HG02884 (cell line): ENCODE data around the gene SLC17A9.

Experiments
- ATAC-seq: cut with Tn5 transposase; IDR thresholded peaks from one replicate; pipeline ENCODE4 v1.9.1; 2021; ENCODE audit warnings: mild to moderate bottlenecking, moderate library complexity; ENCODE audit not compliant: unreplicated experiment

The SLC17A9 gene

DNA sequence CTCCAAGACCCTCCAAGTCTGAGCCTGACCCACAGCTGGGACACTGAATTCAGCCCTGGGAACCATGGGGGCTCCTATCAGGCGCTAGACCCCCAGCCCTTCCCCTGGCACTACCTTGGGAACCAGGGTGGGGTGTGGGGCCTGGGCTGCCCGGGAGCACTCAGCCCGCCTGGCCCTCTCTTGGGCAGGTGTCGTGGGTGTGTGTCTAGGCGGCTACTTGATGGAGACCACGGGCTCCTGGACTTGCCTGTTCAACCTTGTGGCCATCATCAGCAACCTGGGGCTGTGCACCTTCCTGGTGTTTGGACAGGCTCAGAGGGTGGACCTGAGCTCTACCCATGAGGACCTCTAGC is 14.6 kb downstream of the SLC17A9 start:
- ATAC-seq, result no peak

DNA sequence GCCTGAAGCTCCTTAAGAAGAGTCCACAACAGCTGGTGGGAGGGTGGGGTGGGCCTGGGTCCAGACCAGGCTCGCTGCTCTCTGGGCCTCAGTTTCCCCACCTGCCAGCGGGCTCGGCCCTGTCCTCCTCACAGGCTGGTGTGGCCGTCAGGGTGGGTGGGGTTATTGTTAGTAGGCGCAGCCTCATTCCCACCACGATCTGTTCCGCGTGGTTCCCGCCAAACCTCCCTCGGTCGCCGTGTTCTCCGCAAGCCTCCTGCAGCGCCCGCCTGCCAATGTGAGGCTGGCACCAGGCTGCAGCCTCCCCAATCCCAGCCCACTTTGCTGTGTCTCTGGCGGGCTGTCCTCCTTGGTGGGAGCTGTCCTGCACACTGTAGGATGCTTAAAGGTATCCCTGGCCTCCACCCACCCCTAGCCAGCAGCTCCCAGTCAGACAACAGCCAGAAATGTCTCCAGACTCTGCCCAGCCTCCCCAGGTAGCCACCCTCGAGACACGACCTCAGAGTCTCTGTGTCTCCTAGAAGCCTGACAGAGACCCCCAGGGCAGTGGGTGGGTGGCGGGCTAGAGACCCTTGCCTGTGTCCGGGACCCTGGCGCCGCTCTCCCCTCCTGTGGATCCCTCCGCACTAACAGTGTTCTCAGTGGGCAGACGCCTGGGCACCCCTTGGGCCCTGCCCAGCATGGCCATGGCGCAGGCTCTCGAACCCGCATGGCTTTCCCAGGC is 15.3 kb downstream of the SLC17A9 start:
- ATAC-seq, result no peak

DNA sequence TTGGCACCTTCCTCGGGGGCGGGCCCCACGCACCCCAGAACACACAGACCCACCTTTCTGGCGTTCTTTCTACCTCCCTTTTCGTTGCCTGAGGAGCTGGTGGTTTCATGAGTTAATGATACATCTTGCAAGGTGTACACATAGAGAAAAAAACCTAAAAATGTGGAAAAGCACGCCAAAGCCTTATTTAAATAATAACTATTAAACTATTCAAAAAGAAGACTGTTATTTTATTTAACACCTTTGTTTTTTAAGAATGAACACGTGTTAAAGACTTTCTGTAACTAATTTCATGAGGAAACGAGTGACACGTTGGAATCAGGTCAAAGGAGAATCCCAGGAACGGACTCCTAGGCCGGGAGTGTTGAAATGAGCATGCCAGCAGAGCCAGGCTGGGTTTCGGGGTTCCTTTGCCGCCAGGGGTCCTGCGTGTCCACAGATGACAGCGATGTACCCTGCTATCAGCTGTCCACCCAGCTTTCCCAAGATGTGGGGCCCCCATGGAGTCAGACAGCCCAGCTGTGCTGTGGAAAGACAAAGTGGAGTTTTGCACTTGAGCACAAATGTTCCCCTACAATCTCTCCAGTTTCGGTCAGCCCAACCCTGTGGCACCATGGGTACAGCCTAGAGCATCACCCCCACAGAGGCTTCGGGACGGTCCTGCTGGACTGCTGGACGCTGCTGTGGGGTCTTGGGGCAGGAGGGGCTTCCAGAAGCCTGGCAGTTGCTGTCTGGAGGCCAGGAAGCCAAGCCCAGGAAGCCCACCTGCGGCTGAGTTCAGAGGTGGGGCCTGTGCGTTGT is 16.1 kb downstream of the SLC17A9 start:
- ATAC-seq, result no peak

DNA sequence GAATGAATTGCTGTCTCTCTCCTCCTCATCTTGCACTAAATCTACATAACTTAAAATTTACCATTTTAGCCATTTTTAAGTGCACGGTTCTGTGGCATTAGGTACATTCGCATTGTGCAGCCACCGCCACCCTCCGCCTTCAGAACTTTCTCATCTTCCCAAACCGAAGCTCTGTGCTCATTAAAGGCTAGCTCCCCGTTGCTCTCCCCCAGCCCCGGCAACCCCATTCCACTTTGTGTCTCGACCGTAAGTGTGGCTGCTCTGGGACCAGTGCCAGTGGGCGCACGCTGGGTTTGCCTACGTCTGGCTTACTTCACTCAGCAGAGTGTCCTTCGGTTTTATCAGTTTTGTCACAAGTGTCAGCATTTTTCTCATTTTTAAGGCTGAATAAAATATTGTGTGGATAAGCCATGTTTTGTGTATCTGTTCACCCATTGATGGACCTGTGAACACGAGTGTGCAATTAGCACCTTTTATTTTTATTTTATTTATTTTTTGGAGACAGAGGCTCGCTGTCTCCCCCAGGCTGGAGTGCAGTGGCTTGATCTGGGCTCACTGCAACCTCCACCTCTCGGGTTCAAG is 16.8 kb downstream of the SLC17A9 start:
- no peak for ATAC-seq

DNA sequence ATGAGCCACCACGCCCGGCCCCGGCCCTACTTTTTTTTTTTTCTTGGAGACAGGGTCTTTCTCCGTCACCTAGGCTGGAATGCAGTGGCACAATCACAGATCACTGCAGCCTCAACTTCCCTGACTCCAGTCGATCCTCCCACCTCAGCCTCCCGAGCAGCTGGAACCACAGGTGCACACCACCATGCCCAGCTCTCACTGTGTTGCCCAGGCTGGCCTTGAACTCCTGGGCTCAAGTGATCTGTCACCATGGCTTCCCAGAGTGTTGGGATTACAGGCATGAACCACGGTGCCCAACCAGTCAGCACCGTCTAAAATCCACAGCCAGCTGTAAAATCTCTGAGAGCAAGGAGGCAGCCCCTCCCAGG is 17.4 kb downstream of the SLC17A9 start:
- no peak for ATAC-seq

DNA sequence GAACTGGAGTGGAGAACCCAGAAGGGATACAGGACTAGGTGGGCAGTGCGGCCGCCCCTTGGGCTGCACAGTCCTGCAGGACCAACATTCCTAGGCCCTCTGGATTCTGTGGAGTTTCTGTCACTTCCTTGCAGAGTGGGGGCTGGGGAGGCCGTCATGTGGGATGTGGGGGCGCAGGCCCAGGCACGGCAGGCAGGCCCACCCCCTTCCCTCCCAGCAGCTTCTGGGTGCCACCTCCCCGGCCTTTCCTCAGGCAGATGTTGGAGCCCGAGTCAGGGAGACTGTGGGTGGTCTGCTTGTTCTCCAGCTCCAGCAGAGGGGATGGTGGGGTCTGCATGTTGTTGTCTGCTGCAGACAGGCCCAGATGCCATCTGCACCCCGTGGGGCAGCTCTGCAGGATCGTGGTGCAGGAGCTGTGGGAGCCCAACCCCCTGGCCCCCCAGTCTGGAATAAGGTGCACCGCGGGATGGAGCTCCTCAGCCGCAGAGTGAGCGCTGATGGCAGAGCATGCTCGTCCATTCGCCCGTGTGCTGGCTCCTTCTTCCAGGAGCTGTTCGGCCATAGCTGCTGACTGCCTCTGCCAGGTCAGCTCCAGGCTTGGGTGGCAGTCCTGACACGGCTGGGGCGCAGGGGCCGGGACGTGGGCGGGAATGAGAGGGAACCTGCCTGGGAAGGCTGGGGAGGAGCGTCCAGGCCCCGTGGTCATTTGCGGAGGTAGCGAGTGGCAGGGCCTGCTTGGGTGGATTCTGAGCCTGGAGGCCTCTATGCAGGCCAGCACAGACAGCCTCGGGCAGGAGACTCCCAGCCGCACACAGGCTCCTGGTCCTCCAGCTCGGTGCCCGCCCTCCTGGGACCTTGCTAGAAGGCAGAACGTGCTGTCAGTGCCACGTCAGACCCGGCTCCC is 18.1 kb downstream of the SLC17A9 start:
- ATAC-seq, result no peak

DNA sequence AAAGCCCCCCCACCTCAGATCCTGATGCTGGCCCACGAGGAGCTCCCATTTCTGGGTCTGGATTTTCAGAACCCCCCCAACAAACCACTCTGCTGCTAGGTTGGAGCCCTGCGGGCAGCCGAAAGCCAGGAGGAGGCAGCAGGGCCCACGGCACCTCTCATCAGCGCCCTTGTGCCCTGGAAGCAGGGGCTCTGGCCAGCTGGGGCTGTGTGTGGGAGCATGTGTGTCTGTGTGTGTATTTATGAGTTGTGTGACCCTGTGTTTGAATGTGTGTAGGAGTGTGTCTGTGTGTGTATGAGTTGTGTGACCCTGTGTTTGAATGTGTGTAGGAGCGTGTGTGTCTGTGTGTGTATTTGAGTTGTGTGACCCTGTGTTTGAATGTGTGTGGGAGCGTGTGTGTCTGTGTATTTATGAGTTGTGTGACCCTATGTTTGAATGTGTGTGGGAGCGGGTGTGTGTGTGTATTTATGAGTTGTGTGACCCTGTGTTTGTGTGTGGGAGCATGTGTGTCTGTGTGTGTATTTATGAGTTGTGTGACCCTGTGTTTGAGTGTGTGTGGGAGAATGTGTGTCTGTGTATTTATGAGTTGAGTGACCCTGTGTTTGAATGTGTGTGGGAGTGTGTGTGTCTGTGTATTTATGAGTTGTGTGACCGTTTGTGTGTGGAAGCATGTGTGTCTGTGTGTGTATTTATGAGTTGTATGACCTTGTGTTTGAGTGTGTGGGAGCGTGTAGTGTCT is 18.9 kb downstream of the SLC17A9 start:
- ATAC-seq, result no peak

DNA sequence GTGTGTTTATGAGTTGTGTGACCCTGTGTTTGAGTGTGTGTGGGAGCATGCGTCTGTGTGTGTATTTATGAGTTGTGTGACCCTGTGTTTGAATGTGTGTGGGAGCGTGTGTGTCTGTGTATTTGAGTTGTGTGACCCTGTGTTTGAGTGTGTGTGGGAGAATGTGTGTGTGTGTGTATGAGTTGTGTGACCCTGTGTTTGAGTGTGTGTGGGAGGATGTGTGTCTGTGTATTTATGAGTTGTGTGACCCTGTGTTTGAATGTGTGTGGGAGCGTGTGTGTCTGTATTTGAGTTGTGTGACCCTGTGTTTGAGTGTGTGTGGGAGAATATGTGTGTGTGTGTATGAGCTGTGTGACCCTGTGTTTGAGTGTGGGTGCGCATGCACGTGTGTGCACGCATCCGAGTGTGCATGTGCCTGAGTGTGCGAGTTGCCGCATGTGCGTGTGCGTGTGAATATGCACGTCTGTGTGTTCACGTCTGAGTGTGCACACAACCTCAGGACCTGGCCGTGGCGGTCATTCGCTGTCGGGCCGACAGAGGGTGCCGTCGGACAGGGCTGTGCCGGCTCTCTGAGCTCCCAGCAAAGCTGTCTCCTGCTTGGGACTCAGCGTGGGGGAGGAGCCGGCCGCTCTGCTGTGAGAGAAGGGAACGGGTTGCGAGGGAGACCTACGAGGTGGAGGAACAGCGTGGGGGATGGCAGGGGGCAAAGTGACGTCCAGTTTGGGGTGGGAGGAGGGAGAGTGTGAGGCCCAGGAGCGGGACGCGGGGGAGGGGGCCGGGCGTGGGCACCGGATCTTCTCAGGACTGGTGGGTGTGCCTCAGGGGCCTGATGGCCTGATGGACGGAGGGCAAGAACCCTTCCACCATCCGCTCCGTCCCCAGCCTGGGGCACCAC is 19.7 kb downstream of the SLC17A9 start:
- ATAC-seq, result peak; percentile 50

DNA sequence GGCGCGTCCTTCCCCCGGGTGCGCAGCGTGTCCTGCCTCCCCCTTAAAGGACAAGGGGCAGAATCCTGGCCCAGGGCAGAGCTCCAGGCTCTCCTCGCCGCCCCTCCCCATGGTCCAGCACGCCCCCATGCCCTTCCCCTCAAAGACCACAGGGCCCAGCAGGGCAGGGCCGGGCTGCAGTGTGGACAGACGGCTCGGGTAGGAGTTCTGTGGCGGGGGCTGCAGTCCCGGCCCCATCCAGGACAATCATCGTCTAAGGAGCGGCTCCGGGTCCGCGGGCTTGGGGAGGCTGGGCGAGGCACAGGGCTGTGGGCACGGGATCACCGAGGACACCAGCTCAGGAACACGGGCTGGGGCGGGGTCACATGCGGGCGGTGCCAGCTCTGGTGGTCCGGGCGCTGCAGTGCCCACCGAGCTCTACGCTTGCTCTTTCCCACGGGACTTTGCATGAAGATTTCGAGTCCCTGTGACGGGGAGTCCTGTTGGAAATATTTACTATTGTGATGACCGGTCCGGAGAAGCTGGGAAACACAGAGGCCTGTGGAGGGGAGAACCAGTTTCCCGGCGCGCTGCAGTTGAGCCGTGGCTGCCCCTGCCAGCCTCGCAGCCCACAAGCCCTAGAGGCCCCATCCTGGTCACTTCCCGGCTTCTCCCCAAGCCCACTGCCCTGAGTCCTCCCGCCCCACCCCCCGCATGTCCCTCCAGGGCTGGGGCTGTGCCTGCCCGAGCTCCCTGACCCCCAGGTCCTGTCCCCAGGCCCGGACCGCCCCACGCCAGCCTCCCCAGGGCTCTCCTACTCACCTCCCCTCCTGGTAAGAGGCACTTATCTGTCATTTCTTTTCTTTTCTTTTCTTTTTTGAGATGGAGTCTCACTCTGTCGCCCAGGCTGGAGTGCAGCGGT is 20.6 kb downstream of the SLC17A9 start:
- no peak for ATAC-seq

DNA sequence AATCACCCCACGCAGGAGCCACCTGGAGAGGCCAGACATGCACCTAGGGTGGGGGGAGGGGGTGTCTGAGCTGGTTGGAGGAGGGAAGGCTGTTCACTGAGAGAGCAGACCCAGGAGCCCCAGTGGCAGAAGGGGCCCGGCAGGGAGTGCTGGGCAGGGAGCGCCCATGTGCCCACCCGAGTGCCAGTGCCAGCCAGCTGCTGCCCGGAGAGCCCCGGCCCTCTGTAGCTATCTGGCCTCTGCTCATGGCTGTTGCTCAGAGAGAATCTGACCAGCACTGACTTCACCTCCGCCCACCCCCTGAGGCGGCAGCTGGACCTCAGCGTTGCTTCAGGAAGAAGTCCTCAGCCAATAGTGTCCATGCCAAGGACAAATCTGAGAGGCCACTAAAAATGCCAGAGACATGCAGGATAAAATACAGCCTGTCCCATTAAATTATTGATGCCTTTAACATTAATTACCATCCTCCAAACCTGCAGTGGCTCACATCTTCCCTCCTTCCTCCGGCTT is 22.8 kb downstream of the SLC17A9 start:
- no peak for ATAC-seq

DNA sequence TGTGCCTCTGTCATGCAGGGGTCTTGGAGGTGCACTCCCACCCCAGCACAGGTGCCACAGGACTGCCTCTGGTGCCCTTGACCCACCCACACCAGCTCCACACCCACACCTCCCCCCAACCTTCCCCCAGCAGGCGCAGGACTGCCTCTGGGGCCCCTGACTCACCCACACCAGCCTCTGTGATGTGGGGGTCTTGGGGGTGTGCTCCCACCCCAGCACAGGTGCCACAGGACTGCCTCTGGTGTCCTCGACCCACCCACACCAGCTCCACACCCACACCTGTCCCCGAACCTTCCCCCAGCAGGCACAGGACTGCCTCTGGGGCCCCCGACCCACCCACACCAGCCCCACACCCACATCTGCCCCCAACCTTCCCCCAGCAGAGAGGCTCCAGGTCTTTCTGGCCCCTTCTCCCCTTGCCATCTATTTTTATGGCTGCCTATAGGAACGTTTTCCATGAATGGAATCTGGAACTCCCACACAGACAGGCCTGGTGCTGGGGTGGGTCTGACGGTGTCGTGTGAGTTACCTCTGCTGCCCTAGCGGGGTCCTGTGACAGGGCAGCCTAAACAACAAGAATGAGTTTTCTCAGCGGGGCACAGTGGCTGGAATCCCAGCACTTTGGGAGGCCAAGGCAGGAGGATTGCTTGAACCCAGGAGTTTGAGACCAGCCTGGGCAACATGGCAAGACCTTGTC is 23.5 kb downstream of the SLC17A9 start:
- ATAC-seq, result no peak

DNA sequence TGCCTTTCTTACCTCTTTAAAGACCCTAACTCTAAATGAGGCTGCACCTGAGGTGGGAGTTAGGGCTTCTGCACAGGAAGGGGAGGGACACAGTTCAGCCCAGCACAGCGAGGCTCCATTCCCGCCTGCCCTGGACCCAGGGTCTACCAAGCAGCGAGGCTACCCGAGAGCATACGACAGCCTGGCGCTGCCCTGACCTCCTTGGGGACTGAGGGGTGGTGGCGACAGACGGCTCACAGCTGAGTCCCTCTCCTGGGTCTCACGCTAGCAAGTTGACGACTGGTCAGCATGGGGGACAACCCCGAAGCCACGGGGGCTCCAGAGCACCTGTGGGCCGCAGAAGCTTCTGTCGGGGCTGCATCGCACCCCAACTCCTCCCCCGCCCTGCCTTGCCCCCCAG is 24.4 kb downstream of the SLC17A9 start:
- ATAC-seq, result no peak

DNA sequence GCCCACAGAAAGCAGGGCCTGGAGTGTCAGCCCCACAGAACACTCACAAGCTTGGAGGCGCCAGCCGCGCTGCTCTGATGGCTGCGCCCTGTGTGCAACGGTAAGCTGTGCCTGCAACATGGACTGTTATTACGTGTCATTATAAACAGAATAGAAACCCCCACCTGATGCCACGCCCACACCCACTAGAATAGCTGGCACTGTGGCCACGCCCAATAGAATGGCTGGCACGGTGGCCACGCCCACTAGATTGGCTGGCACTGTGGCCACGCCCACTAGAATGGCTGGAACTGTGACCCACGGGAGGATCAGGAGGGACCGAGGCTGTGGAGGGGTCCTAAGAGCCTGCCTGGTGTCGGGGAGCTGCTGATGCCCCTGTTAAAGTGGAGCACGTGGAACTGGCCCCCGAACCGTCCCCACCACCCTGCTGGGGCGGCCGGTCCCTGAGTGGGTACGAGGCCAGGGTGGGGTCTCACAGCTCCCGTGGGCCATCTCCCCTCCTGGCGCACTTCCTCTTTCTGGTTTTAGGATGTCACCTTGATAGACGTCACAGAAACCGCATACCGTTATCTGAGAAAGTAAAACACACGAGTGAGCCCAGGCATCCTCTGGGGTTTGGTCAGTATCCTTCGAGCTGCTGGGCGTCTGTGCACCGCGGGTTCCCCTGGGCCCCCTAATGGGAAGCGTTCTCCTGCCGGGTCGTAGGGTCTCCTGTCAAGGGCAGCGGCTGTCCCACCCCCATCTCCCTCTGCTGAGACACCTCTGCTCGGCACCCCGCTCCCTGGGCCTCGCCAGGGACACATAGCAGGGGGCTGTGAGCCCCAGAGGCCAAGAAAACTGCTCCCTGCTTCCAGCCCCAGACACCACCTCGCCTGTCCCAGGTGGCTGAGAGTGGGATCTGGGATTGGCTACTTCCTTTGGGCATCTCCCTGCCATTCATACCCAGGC is 25.4 kb downstream of the SLC17A9 start:
- no peak for ATAC-seq

DNA sequence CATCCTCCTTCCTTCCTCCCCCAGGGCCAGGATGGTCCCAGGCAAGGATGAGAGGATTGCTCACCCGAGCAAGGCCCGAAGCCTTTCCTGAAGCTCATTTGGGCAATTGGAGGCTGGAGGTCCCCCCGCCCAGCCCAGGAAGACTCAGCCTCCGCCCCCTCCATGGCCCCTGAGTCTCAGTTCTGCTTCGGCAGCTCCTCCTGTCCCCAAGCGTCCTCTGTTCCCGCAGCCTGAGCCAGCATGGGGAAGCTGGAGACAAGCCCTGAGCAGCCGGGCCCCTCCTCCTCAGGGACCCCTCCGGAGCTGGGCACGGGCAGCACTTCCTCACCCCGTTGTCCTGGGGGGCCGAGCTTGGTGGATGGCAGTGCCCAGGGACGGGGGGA is 26.0 kb downstream of the SLC17A9 start:
- ATAC-seq, result no peak

DNA sequence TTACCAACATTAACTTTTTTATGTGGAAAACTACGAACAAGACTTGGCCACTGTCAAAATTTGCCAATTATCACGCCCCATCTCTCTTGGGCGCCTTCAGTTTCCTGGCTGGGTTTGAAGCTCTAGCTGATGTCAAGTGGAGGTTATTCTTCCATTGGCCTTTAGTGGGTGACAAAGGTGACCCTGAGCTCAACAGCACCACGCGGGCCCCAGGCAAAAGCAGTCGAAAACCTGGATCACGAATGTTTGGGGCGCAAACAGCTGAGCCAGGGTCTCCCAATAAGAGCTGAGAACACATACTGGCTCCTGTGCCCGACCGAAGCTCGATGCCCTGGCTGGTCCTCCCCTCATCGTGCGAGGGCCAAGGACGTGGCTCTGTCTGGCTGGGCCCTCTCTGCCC is 26.8 kb downstream of the SLC17A9 start:
- ATAC-seq, result no peak

DNA sequence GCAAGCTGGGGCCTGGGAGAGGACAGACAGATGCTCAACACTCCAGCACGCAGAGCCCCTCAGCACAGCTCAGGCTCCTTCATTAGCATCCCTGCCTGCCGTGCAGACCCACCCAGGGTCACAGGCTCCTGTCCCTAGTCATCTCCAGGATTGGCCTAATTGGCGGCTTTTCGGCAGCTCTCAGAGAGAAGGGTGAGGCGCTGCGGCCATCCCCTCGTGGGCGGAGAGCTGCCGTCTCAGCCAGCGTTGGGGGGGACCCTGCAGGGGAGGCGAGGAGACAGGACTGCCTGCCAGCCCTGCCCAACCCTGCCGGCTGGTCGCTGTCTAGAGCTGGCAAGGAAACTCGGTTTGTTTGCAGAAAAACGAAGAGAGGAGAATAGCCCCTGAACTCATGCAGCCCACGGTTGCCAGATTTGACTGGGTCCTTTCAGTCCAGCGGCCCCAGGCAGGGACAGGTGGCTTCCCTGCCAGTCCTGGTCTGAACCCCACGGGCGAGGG is 27.4 kb downstream of the SLC17A9 start:
- ATAC-seq, result no peak
